NCI-H345 (cell line): ENCODE measurements around the gene ALDH5A1.

Experiments used
- DNase-seq: peaks from one replicate; lab custom pipeline; 2025; lab: John Stamatoyannopoulos, UW

Gene ALDH5A1

DNA sequence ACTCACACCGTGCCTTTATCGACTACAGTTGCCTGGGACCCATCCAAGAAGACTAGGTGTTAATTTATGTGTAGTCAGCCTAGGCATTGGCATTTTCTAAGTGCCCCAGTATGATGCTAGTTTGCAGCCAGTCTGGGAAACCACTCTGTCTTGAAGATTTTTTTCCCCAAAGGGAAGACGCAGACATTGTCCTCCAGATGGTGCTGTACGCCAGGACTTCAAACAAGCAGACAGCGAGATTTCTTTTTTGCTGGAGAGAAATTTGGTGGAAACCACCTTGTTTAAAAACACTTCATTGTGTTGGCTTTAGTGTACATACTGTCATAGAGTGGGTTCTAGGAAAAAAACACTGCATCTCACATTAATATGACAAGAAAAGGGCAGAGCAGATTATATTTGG is 30.0 kb downstream of the ALDH5A1 start:
- DNase-seq = peak; percentile 43

DNA sequence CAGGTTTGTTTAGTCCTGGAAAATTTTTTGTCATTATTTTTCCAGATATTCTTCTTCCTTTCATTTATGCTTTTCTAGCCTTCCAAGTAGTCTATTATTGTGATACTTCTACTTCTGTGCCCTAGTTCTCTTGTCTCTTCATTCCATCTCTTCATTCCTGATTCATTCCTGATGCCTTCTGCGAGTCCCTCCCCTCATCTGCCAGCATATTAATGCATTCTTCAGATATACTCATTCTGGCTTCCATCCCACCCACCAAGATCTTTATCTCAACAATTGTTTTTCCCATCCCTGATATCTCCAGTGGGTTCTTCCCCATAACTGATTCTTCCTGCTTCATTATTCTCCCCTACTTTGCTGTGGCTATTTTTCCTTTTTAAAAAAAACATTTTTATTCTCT is 35.2 kb downstream of the ALDH5A1 start:
- no peak for DNase-seq

DNA sequence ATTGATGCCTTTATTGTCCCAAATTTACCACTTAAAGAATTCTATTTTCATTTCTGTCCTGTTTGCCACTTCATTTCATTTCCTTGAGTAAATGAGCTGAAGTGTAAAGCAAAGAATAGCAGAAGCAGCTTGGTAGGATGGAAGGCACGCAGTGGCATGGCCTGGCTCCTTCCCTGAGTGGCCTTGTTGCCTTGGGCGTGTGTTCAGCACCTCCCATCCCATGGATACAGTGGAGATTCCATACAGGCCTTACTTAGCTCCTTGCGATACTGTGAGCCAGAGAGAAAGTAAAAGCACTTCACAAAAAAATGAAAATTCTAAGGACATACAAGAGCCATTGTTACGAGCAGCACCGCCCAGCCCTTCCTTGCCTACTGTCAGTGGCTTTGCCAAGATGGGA is 39.6 kb downstream of the ALDH5A1 start:
- DNase-seq = no peak

DNA sequence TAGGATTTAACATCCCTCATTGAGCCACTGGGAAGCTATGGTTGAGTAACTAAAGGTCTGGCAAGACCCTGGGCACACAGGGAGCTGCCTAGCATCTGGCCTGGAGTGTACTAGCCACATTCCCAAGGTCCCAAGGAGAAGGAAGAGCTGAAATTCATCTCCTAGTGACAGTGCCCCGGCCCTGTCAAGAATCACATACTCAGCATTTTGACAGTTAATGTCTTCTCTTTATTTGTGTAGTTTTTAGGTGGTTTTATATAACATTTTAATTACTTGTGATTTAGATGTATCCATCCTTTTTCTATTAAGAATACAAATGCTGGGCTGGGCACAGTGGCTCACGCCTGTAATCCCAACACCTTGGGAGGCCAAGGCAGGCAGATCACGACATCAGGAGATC is 40.4 kb downstream of the ALDH5A1 start:
- no peak for DNase-seq

DNA sequence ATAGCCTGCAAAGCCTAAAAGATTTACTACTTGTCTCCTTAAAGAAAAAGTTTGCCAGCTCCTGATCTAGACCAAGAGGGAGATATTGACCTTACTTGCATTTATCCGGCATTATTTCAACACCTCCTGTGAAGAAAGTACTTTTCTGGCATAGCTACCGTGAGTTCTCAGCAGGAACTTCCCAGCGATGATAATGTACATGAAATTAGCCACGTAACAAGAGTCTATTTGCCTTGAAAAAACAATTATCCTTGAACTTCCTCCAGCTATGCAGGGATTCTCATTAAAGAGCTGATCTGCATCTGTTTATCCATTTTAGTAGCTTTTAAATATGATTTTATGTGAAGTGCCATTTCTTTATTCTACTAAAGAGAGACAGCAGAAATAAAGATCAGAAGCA is 41.7 kb downstream of the ALDH5A1 start:
- peak; percentile 5 for DNase-seq

DNA sequence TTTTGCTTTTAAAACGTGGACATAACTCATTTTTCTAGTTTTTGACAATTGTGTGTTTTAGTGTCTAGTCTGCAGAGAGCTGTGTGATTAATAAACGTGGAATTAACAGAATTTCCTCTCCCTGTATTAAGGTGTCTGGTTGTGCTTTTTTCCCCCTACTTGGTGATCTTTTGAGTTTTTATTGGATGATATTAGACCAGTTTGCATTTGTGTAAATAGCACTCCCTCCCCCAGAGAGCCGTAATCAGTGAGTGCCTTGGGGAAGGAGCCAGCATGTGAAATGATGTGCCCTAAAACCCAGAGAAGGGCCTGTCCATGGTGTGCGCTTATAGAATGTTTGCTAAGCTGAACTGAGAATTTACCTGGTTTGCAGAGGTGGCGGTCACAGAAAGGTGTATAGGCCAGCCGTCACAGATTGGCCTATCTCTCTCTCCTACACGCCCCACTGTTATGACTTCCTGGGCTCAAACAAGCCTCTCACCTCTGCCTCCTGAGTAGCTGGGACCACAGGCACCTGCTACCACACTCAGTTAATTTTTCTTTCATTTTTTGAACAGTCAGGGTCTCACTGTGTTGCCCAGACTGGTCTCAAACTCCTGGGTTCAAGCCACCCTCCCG is 42.4 kb downstream of the ALDH5A1 start:
- no peak for DNase-seq

DNA sequence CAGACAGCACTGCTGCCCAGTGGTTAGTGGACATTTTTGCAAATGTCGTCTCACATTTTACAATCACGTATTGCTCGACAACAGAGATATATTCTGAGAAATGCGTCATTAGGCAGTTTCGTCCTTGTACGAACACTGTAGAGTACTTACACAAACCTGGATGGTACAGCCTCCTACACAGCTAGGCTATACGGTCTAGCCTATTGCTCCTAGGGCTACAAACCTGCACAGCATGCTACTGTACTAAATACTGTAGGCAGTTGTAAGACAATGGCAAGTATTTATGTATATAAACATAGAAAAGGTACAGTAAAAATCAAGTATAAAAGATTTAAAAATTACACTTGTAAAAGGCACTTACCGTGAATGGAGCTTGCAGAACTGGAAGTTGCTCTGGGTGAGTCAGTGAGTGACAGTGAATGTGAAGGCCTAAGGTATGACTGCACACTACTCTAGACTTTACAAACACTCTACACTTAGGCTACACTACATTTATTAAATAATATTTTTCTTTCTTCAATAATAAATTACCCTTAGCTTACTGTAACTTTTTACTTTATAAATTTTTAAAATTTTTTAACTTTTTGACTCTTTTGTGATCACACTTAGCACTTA is 43.1 kb downstream of the ALDH5A1 start:
- no peak for DNase-seq

DNA sequence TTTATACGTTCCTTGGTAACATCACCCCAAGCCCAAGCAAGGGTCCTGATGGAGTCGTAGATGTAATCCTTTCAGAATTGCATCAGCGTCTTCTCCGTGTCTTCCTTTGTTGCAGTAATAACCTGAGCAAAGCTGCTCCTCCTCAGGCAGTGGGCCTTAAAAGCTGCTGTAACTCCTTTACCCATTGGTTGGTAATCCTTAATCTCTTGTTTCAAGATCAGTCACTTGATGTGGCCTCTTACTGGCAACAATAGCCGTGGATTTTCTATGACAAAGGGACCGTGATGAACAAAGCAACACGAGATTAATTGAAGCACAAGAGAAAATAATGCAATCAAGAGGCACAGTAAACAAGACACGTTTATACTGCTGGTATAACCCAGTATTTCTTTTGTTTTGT is 44.6 kb downstream of the ALDH5A1 start:
- DNase-seq = no peak

DNA sequence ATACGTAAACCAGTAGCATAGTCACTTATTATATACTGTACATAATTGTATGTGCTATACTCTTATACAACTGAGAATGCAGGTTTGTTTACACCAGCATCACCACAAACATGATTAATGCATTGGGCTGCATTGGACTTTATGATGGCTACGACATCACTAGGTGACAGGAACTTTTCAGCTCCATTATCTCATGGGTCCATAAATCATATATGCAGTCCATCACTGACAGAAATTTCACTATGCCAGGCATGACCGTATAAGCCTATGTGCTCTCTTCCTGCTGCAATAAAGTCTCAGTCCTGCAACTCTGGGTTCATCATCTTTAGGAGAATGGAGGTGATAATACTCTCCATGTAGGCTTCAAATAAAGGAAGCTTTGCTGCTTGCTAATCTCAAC is 45.4 kb downstream of the ALDH5A1 start:
- no peak for DNase-seq

DNA sequence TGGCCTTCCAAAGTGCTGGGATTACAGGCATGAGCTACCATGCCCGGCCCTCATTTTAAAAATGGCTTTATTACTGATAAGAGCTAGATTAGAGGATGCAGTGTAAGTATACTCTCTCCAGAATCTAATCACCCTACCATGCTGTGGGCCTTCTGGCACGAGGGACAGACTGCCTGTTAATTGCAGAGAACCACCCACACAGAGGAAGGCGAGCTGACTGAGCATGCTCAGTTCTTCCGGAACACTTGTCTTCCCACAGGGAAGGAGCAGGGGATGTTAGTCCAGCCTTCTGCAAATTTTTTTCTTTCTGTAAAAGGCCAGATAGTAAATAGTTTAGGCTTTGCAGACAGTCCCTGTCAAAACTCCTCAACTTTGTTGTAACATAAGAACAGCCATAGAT is 48.9 kb downstream of the ALDH5A1 start:
- no peak for DNase-seq

DNA sequence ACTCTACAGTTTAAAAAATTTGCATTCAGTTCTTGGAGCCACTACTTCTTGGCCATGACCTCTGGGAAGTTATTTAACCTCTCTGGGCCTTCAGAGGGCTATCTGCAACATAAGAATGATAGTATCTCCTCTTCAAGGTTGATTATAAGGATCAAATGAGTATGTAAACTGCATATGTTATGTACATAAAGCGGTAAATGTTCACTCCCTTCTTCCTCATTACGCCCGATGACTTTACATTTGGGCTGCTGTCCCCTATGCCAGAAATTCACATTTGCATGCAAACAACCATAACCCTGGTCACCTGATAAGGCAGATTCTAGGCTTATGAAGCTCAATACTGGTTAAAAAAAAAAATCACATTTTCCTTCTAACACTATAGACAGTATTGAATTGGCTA is 50.4 kb downstream of the ALDH5A1 start:
- DNase-seq = no peak

DNA sequence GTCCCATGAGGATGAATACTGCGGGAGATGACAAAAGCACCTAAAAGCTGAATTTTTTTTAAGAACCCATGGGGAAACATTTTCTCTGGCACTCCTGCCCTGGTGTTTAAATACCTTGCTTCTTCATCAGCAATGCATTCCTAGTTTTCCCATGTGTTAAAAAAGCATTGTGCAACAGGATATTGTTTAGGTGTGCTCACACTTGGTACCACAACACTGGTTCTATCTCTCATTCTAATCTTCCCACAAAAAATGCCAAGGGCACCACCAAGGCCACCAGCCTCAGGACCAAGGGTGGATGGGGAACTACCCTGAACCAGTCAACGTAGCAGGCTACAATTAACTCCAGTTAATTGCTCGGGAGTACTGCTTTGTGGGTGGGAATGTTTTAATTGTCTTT is 50.9 kb downstream of the ALDH5A1 start:
- DNase-seq = no peak

DNA sequence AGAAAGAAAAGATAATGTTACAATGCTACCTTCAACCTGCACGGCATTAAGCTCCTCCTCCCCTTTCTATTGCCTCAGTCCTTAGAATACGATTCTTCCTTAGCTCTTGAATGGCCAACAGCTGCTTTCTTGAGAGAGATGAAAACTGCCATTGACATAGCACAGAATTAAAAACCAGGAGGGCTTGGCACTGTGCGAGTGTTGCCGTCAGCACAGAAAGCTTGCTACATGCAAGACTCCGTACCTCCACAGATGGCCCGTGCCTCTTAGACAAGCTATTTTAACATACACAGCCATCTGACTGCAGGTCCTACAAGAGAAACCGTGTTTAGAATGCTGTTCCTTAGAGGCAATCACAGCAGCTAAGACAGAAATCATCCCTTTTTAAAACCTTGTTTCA is 51.7 kb downstream of the ALDH5A1 start:
- no peak for DNase-seq

DNA sequence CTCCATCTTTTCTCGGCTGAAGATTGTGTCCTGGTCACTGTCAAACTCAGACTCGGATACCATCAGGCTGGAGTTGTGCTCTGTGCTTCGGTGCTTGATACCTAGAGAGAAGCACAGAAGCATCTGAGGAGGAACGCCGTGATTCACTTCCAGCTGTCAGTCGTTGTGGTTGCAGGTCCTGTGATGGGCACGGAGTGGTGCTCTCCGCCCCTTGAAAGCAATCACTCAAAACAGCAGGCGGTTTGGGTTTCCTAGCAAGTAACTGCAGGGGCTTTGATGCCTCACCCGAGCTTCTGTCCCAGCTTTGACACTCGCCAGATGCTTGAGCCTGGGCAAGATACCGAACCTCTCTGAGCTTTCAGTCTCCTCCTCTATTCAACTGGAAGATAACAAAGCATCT is 52.5 kb downstream of the ALDH5A1 start:
- DNase-seq = no peak

DNA sequence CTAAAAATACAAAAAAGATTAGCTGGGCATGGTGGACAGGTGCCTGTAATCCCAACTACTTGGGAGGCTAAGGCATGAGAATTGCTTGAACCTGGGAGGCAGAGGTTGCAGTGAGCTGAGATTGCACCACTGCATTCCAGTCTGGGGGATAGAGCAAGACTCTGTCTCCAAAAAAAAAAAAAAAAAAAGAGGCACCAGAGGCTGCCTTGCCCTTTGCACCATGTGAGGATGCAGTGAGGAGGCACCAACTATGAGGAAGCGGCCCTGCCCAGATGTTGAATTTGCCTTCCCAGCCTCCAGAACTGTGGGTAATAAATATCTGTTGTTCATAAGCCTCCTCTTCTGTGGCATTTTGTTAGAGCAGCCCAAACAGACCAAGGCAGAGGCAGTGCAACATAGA is 54.4 kb downstream of the ALDH5A1 start:
- DNase-seq = no peak

DNA sequence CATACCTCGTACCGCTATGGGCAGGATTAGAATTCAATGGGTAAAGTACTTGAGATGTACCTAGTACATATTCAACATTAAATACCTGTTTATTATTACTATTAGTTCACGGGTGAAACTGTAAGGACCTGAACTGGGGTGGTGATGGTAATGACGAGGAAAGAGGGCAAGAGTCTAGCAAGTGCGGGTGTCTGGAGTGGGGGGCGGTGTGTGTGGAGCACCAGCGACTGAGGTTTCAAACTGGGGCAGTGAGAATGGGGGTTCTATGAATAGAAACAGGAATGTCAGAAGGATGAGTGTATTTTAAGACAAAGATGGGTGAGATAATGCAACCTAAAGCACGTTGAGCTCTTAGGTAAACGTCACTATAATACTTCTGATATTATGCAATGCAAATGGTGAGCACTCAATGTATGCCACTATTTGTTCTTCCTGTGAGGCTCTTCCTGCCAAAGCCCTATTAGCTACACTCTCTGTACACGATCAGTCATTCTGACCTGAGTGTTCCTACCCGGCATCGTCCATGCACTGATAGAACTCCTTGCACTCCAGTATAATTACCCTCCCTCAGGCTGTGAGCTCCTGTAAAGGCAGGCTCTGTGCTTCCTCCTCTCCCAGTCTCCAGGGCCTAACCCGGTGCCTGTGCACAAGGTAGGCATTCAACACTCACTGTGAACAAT is 55.0 kb downstream of the ALDH5A1 start:
- peak; percentile 20 for DNase-seq

DNA sequence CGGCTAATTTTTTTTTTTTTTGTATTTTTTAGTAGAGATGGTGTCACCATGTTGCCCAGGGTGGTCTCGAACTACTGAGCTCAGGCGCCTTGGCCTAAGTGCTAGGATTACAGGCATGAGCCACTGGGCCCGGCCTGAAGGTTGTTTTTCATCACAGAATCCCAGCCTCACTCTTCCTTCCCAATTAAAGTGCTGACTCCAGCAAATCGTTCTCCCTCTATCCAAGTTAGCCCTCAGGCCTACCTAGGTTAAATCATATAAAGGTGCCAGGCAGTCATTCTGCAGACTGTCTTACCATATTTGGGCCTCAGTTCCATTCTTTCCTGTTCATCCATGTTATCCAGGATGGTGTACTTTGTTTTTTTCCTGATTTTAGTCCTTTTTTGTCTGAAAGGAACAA is 56.4 kb downstream of the ALDH5A1 start:
- DNase-seq = no peak

DNA sequence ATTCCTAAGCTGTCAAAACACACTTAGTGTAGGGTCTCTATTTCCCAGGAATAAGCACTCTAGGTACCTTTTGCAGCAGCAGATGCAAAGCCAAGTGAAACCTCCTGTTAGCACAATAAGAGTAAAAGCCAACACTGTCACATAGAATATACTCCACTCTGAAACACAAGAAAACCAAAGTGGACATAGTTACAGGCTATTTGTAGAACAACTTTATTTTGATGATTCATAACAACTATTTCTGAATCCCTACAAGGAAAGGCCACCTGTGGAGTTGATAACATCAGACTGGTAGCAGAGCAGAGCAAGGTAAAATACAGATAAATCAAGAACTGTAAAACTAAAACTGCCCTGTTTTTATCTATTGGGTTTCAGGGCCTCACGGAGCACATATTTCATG is 59.7 kb downstream of the ALDH5A1 start:
- no peak for DNase-seq

DNA sequence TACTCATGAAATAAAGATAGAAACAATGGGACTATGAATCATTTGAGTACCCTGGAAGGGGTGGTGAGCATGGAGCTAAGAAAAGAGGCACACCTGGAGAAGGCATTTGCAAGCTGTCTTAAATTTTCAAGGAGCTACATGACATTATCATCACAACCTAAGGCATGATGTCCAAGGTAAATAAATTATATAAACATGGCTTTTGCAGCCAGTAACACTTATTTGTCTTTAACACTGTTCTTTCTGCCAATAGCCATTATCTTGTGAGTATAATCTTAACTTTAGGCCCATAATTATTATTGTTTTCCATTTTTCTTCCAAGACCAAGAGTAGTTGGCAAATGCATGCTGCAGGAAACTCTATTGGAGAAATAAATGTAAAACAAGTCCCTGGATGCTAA is 63.7 kb downstream of the ALDH5A1 start:
- no peak for DNase-seq

DNA sequence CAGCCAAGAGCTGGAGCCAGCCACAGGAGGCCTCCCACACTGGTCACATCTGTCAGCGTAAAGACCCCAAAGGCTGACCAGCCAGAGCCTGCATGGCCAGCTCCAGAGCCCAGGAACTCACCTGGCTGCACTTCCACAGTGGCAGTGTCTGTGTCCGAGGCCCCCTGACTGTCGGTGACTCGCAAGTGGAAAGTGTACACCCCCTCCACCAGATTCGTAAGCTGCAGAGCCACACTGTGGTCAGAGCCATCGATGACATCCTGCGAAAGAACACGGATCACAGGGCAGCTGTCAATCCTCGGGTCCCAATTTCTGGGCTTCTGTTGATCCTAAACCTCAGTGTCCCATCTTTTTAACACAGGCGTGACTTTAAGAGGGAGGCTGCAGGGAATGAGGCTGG is 69.3 kb downstream of the ALDH5A1 start:
- DNase-seq = no peak

DNA sequence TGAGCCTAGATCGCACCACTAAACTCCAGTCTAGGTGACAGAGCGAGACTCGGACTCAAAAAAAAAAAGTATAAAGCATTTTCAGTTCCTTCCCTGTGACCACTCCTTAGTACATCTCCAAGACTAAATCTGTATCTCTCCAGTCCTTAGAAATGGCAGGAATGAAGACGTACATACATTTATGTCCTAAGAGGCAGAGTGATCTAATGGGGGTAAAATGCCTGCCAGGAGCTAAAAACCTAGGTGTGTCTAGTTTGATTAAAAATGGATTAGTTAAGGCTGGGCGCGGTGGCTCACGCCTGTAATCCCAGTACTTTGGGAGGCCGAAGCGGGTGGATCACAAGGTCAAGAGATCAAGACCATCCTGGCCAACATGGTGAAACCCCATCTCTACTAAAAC is 70.4 kb downstream of the ALDH5A1 start:
- DNase-seq = no peak

DNA sequence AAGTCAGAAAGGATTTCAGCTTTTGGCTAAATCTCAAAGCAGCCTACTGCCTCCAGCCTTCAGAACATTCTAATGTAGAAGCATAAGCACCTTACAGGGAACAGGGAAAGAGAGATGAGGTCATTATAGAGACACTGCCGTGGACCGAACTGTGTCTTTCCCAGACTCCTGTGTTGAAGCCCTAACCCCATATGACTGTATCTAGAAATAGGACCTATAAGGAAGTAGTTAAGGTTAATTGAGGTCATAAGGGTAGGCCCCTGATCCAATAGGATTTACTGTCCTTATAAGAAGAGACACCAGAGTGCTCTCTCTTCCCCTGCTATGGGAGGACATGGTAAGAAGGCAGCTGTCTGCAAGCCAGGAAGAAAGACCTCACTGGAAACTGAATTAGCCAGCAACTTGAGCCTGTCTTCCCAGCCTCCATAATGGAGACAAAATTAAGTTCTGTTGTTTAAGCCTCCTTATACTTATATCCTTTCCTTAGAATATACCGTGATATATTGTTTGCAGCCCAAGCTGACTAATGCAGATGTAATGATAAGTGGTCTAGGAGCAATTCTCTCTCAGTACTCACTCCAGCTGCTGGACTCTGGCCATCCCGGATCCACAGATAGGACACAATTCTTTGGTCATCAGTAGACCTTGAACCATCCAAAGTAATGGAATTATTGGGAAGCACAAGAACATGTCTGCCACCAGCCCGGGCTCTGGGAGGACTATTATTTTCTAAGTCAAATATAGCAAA is 71.4 kb downstream of the ALDH5A1 start:
- no peak for DNase-seq

DNA sequence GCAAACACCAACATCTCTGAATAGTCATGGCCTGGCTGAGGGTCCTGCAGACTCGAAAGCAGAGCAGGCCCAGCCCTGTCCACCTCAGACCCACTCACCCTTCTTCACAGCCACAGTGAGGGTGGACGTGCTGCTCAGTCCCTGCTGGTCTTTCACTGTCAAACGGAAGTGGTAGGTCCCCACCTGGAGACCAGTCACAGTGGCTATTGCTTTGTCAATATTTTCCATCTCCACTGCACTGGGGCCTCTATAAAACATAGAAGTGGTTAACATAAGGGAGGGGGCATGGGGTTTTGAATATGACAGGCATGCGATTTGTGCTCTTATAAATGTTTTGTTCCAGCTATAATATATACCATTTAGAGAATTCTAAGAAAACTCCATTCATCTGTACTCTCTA is 73.9 kb downstream of the ALDH5A1 start:
- no peak for DNase-seq
